Activated naive CD8-positive, alpha-beta T cell treated with anti-CD3 and anti-CD28 coated beads, Interleukin-2, amount 50 U/mL, for 16 hours (primary cell): ENCODE results near the gene HBE1.
"Not testable (repeated sequence)": the region's sequence is repeated elsewhere in the genome, so short reads cannot be mapped to it uniquely, and the experiment has no call there.

ENCODE experiments used
- DNase-seq: peaks from one replicate; pipeline ENCODE4 v3.0.0-alpha.2; 2020; ENCODE audit warnings: low read depth, low spot score

Gene HBE1

DNA sequence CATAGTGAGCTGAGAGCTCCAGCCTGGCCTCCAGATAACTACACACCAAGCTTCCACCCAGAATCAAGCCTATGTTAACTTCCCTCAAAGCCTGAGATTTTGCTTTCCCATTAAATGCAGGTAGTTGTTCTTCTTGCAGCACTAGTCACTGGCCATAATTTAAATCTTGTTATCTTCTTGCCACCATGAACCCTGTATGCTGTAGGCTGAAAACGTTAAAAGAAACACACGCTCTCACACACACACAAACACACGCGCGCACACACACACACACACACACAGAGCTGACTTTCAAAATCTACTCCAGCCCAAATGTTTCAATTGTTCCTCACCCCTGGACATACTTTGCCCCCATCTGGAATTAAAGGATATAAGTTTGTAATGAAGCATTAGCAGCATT is 16.3 kb downstream of the HBE1 start:
- not testable (repeated sequence) for DNase-seq

GRCh38 chr11:5252919-5253265 is 16.9 kb downstream of the HBE1 start:
- no peak for DNase-seq

DNA sequence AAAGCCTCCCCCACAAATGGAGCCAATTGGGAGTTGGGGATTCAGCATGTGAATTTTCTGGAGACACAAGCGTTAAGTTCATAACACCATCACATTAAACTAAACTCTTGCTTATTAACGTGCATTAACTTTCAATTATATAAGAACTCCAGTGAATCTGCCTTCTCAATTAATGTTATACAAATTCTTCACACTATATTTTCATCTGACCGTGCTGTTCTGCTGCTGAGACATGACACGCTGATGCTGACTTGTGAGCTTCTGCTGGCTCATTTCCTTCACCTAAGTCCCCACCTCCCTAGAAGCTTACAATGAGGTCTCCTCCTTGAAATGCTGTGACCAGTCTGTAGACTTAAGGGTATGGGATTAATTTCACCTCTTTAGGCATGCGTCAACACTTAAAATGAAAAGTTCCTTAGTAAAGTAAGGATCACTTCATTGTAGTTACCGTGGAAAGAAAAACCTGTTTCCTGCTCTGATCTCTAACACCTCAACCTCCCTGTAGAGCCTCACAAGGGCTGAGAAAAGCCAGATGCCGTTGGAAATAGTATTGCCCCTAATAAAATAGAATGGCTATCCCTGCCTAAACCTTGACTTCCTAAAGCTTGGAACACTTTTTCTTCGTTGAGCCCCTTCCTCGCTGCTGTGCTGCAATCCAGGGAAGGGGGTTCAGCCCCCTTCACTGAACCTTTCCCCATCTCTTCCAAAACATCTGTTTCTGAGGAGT is 17.4 kb downstream of the HBE1 start:
- DNase-seq = no peak

DNA sequence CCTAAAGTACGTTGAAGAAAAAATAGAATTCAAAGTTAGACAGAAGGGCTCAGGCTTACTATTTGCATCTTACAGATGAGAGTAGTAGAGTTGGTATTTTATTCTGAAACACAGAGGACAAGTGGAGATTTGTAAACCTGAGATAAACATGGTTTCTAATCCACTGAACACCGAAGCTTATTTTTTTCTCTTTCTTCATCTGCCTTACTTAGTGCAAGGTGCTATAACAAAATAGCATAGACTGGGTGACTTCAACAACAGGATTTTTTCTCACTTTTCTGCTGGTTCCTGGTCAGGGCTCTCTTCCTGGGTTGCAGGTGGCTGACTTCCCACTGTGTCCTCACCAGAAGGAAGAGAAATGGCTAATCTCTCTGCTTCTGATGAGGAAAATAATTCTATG is 18.0 kb downstream of the HBE1 start:
- no peak for DNase-seq

- no peak for DNase-seq
Measured at GRCh38 chr11:5250543-5251204, 19.1 kb downstream of the HBE1 start.

- not testable (repeated sequence) for DNase-seq
Measured at GRCh38 chr11:5249807-5250396, 19.8 kb downstream of the HBE1 start, which contains the start of gene HBG1. HBG1 (minus strand) TSS chr11:5249857; CDS start chr11:5249804, 53 bp downstream.

DNA sequence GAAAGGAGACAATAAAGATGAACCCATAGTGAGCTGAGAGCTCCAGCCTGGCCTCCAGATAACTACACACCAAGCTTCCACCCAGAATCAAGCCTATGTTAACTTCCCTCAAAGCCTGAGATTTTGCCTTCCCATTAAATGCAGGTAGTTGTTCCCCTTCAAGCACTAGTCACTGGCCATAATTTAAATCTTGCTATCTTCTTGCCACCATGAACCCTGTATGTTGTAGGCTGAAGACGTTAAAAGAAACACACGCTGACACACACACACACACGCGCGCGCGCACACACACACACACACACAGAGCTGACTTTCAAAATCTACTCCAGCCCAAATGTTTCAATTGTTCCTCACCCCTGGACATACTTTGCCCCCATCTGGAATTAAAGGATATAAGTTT is 21.2 kb downstream of the HBE1 start:
- not testable (repeated sequence) for DNase-seq

DNA sequence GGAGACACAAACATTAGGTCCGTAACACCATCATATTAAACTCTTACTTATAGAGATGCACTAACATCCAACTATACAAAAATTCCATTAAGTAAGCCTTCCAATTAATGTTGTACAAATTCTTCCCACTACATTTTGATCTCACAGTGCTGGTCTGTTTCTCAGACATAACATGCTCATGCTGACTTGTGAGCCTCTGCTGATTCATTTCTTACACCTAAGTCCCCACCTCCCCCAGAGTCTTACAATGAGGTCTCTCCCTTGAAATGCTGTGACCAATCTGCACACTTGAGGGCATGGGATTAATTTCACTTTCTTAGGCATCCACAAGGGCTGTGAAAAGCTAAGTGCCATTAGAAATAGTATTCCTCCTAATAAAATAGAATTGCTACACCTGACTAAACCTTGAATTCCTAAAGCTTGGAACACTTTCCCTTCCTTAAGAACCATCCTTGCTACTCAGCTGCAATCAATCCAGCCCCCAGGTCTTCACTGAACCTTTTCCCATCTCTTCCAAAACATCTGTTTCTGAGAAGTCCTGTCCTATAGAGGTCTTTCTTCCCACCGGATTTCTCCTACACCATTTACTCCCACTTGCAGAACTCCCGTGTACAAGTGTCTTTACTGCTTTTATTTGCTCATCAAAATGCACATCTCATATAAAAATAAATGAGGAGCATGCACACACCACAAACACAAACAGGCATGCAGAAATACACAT is 22.1 kb downstream of the HBE1 start:
- no peak for DNase-seq

DNA sequence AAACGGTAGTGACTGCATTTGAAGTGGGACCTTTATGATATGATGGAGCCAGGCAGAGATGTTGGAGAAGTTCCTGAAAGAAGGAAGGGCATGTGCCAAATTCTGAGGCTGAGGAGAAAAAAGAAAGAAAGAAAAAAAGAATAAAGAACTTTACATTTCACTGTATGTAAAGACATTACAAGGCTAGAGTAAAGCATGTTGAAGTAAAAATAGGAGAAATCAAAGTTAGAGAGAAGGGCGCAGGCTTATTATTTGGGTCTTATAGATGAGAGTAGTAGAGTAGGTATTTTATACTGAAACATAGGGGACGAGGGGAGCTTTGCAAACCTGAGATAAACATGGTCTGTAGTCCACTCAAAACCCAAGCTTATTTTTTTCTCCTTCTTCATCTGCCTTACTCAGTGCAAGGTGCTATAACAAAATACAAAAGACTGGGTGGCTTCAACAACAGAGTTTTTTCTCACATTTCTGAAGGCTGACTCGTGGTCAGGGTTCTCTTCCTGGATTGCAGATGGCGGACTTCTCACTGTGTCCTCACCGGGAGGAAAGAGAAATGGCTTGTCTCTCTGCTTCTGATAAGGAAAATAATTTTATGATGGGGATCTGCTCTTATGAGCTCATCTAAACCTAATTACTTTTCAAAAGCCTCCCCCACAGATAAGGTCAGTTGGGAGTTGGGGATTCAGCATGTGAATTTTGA is 22.8 kb downstream of the HBE1 start:
- DNase-seq = no peak

- no peak for DNase-seq
Measured at GRCh38 chr11:5245155-5245554, 24.6 kb downstream of the HBE1 start.

GRCh38 chr11:5243816-5244180 is 25.9 kb downstream of the HBE1 start:
- DNase-seq = no peak

GRCh38 chr11:5242933-5243815 is 26.6 kb downstream of the HBE1 start:
- DNase-seq = no peak

GRCh38 chr11:5242208-5242607 is 27.5 kb downstream of the HBE1 start:
- DNase-seq = no peak

- no peak for DNase-seq
Measured at GRCh38 chr11:5241458-5241857, 28.3 kb downstream of the HBE1 start.

GRCh38 chr11:5240458-5240857 is 29.3 kb downstream of the HBE1 start:
- no peak for DNase-seq

DNA sequence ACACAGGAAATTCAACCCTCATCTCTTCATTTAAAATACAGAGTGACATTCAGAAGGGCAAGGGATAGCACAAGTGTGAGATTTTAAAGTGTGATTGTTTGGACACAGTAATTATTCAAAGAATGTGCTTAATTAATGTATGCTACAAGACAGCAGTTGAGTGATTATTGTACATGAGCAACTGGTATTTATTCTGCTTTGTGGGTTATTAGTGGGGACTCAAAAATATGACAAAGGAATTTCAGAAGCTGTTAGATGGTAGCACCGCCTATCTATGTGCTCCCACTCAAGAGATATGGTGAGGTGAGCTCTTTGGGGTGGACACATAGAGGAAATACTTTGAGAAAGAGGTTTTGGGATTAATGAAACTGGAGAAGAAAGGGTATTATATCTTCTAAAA is 29.7 kb downstream of the HBE1 start:
- DNase-seq = no peak

- no peak for DNase-seq
Measured at GRCh38 chr11:5239046-5239445, 30.7 kb downstream of the HBE1 start.

- no peak for DNase-seq
Measured at GRCh38 chr11:5238486-5238885, 31.3 kb downstream of the HBE1 start.

DNA sequence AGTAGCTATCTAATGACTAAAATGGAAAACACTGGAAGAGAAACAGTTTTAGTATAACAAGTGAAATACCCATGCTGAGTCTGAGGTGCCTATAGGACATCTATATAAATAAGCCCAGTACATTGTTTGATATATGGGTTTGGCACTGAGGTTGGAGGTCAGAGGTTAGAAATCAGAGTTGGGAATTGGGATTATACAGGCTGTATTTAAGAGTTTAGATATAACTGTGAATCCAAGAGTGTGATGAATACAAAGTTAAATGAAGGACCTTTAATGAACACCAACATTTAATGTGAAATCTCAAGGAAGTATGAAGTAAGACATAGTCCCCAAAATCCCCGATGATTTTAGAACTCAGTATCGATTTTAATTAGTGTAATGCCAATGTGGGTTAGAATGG is 32.3 kb downstream of the HBE1 start:
- DNase-seq = no peak

DNA sequence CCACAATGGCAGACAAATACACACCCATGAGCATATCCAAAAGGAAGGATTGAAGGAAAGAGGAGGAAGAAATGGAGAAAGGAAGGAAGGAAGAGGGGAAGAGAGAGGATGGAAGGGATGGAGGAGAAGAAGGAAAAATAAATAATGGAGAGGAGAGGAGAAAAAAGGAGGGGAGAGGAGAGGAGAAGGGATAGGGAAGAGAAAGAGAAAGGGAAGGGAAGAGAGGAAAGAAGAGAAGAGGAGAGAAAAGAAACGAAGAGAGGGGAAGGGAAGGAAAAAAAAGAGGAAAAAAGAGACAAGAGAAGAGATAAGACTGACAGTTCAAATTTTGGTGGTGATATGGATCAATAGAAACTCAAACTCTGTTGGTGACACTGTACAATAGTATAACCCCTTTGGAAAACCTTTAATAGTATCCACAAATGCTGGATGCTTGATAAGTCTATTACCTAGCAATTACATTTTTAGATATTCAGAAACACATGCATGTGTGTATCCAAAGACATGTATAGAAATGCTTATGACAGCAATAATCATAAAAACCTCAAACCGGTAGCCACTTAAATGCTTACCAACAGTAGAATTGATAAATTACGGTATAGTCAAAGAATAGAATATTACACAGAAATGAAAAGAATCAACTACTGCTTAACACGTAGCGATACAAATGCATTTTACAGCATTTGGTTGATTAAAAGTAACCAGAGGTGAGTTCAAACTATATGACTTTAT is 34.2 kb downstream of the HBE1 start:
- DNase-seq = no peak
